HG02623 (cell line): Measurements from ENCODE around the gene ZNF618.

Experiments used
- ATAC-seq: cut with Tn5 transposase; IDR thresholded peaks from one replicate; pipeline ENCODE4 v1.9.1; 2021; ENCODE audit warnings: moderate library complexity; ENCODE audit not compliant: unreplicated experiment

The ZNF618 gene

GRCh38 chr9:114014044-114014443 lies 137.9 kb downstream of the ZNF618 start:
- ATAC-seq, result no peak

- ATAC-seq, result no peak
Measured at GRCh38 chr9:114015607-114016006, 139.5 kb downstream of the ZNF618 start.

GRCh38 chr9:114016101-114016500 lies 140.0 kb downstream of the ZNF618 start:
- ATAC-seq, result no peak

GRCh38 chr9:114016629-114017423 lies 140.7 kb downstream of the ZNF618 start:
- no peak for ATAC-seq

- ATAC-seq, result no peak
Measured at GRCh38 chr9:114017741-114018715, 141.9 kb downstream of the ZNF618 start.

- ATAC-seq, result no peak
Measured at GRCh38 chr9:114021578-114021977, 145.5 kb downstream of the ZNF618 start.

GRCh38 chr9:114023961-114024360 lies 147.9 kb downstream of the ZNF618 start:
- no peak for ATAC-seq

- ATAC-seq, result no peak
Measured at GRCh38 chr9:114025196-114025753, 149.2 kb downstream of the ZNF618 start.

- ATAC-seq, result no peak
Measured at GRCh38 chr9:114025760-114026159, 149.7 kb downstream of the ZNF618 start.

- no peak for ATAC-seq
Measured at GRCh38 chr9:114026335-114026734, 150.2 kb downstream of the ZNF618 start.

- ATAC-seq, result no peak
Measured at GRCh38 chr9:114027159-114027862, 151.2 kb downstream of the ZNF618 start.

GRCh38 chr9:114027863-114028465 lies 151.9 kb downstream of the ZNF618 start:
- ATAC-seq, result no peak

- ATAC-seq, result no peak
Measured at GRCh38 chr9:114028646-114029045, 152.5 kb downstream of the ZNF618 start.

- ATAC-seq, result no peak
Measured at GRCh38 chr9:114029311-114030170, 153.4 kb downstream of the ZNF618 start.

- ATAC-seq, result no peak
Measured at GRCh38 chr9:114030364-114030763, 154.3 kb downstream of the ZNF618 start.

GRCh38 chr9:114031037-114031630 lies 155.0 kb downstream of the ZNF618 start:
- no peak for ATAC-seq

GRCh38 chr9:114031948-114032840 lies 156.1 kb downstream of the ZNF618 start:
- no peak for ATAC-seq
